NB4 (cell line): Measurements from ENCODE around the gene CFAP43.

ENCODE experiments used
- POLR2A ChIP-seq: IDR thresholded peaks from 2 replicates; pipeline ENCODE4 v1.6.1; 2011; ENCODE audit warnings: mild to moderate bottlenecking; ENCODE audit not compliant: insufficient read length; ENCODE audit errors: extremely low read depth
- TF ChIP-seq, protein P1 (sequence below): IDR thresholded peaks from one replicate; pipeline ENCODE4 v1.5.1; 2012; ENCODE audit warnings: low read depth, low read length

DNA sequence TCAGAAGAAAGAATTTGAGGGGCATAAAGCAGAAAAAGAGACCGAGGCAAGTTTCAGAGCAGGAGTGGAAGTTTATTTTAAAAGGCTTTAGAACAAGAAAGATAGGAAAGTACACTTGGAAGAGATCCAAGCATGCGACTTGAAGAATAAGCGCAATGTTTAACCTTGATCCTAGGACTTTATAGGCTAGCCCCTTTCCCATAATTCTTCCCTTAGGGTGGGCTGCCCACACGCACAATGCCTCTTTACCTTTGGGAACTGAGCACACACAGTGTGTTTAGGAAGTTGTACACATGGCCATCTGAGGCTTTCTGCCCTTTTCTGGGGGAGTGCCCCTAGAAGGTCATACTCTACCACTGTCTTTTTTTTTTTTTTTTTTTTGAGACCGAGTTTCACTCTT is 11.3 kb upstream of the CFAP43 start:
- TF ChIP-seq, protein P1, sequence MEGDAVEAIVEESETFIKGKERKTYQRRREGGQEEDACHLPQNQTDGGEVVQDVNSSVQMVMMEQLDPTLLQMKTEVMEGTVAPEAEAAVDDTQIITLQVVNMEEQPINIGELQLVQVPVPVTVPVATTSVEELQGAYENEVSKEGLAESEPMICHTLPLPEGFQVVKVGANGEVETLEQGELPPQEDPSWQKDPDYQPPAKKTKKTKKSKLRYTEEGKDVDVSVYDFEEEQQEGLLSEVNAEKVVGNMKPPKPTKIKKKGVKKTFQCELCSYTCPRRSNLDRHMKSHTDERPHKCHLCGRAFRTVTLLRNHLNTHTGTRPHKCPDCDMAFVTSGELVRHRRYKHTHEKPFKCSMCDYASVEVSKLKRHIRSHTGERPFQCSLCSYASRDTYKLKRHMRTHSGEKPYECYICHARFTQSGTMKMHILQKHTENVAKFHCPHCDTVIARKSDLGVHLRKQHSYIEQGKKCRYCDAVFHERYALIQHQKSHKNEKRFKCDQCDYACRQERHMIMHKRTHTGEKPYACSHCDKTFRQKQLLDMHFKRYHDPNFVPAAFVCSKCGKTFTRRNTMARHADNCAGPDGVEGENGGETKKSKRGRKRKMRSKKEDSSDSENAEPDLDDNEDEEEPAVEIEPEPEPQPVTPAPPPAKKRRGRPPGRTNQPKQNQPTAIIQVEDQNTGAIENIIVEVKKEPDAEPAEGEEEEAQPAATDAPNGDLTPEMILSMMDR = no peak
- no peak for TF ChIP-seq POLR2A
